HEK293 (cell line): ENCODE measurements around the gene MRPL44.

ENCODE experiments used
- CTCF ChIA-PET: fragments of 350-600 bp; formaldehyde crosslinking; extraction: SDS; loops from one replicate; lab custom pipeline; 2021; ENCODE audit warnings: antibody characterized with exemption; lab: Yijun Ruan, JAX
- POLR2A ChIA-PET: fragments of 300-600 bp; formaldehyde crosslinking; extraction: SDS; loops from one replicate; lab custom pipeline; 2020; ENCODE audit warnings: antibody characterized with exemption, inconsistent platforms; lab: Yijun Ruan, JAX
- H3K27ac ChIP-seq: fragments of 200-500 bp; sonication (Bioruptor generic); 2 replicates; pipeline ENCODE4 v1.5.1; 2014; ENCODE audit warnings: low read depth, low read length, control low read depth, inconsistent platforms; ENCODE audit errors: extremely low read depth
- H3K36me3 ChIP-seq, 2 experiments: fragments of 200-500 bp in 1 of 2; sonication (Bioruptor generic) in 1 of 2; 1 replicate in 1 of 2; 2 replicates in 1 of 2; pipeline ENCODE4 v1.5.1; 2014 to 2017; ENCODE audit warnings: inconsistent platforms in 2 of 2, low read length in 2 of 2; ENCODE audit not compliant: control insufficient read depth in 2 of 2, insufficient read depth in 1 of 2
- H3K4me1 ChIP-seq: fragments of 200-500 bp; sonication (Bioruptor generic); 2 replicates; pipeline ENCODE4 v1.5.1; 2014; ENCODE audit warnings: mild to moderate bottlenecking, low read length, inconsistent platforms; ENCODE audit not compliant: control insufficient read depth, insufficient read depth
- H3K4me3 ChIP-seq: 2 replicates; pipeline ENCODE4 v1.5.1; 2011; ENCODE audit warnings: low read depth, mild to moderate bottlenecking, control low read depth, low read length, moderate library complexity
- H3K9me3 ChIP-seq: fragments of 200-500 bp; sonication (Bioruptor generic); 2 replicates; pipeline ENCODE4 v1.5.1; 2014; ENCODE audit warnings: low read depth, low read length, inconsistent platforms; ENCODE audit not compliant: control insufficient read depth, insufficient read depth
- GLI2 ChIP-seq: fragments of 450-650 bp; formaldehyde crosslinking; IDR thresholded peaks from 2 replicates; pipeline ENCODE4; 2017; ENCODE audit warnings: missing biosample characterization, missing genetic modification characterization, low read depth, borderline replicate concordance
- MEIS1 ChIP-seq: sonication (generic); formaldehyde crosslinking; IDR thresholded peaks from 2 replicates; pipeline ENCODE4 v1.8.1; 2022; ENCODE audit warnings: missing genetic modification reagents, mild to moderate bottlenecking, borderline replicate concordance
- REPIN1 ChIP-seq: fragments of 450-650 bp; formaldehyde crosslinking; IDR thresholded peaks from 2 replicates; pipeline ENCODE4 v1.5.1; 2017; ENCODE audit warnings: missing biosample characterization, missing genetic modification characterization, low read depth
- SETDB1 ChIP-seq: IDR thresholded peaks from one replicate; pipeline ENCODE4 v1.6.1; 2017; ENCODE audit warnings: mild to moderate bottlenecking, low read length, moderate library complexity, mixed read lengths; ENCODE audit not compliant: insufficient read length
- WT1 ChIP-seq: fragments of 450-650 bp; formaldehyde crosslinking; IDR thresholded peaks from 2 replicates; pipeline ENCODE4 v1.5.1; 2016; ENCODE audit warnings: missing biosample characterization, missing genetic modification characterization
- YY1 ChIP-seq: fragments of 450-650 bp; formaldehyde crosslinking; IDR thresholded peaks from 2 replicates; pipeline ENCODE4 v1.5.1; 2018; ENCODE audit warnings: missing biosample characterization, missing genetic modification characterization
- ZNF133 ChIP-seq: fragments of 450-650 bp; formaldehyde crosslinking; IDR thresholded peaks from 2 replicates; pipeline ENCODE4 v1.5.1; 2016; ENCODE audit warnings: missing biosample characterization, missing genetic modification characterization
- ZNF175 ChIP-seq: fragments of 450-650 bp; formaldehyde crosslinking; IDR thresholded peaks from 2 replicates; pipeline ENCODE4 v1.5.1; 2016; ENCODE audit warnings: missing biosample characterization, missing genetic modification characterization
- ZNF19 ChIP-seq: fragments of 450-650 bp; formaldehyde crosslinking; IDR thresholded peaks from 2 replicates; pipeline ENCODE4; 2016; ENCODE audit warnings: missing biosample characterization, missing genetic modification characterization, low read depth
- ZNF202 ChIP-seq: fragments of 450-650 bp; formaldehyde crosslinking; IDR thresholded peaks from 2 replicates; pipeline ENCODE4 v1.5.1; 2016; ENCODE audit warnings: missing biosample characterization, missing genetic modification characterization, borderline replicate concordance
- ZNF214 ChIP-seq: fragments of 450-650 bp; formaldehyde crosslinking; IDR thresholded peaks from 2 replicates; pipeline ENCODE4 v1.5.1; 2017; ENCODE audit warnings: missing biosample characterization, mild to moderate bottlenecking, missing genetic modification characterization, borderline replicate concordance
- ZNF394 ChIP-seq: fragments of 450-650 bp; formaldehyde crosslinking; IDR thresholded peaks from 2 replicates; pipeline ENCODE4 v1.5.1; 2016; ENCODE audit warnings: missing biosample characterization, missing genetic modification characterization, mild to moderate bottlenecking, moderate library complexity, borderline replicate concordance
- ZNF544 ChIP-seq: fragments of 450-650 bp; formaldehyde crosslinking; IDR thresholded peaks from 2 replicates; pipeline ENCODE4 v1.5.0; 2017; ENCODE audit warnings: missing biosample characterization, missing genetic modification characterization
- ZNF600 ChIP-seq: fragments of 450-650 bp; formaldehyde crosslinking; IDR thresholded peaks from 2 replicates; pipeline ENCODE4 v1.5.1; 2016; ENCODE audit warnings: missing biosample characterization, missing genetic modification characterization
- ZNF654 ChIP-seq: fragments of 450-650 bp; formaldehyde crosslinking; IDR thresholded peaks from 2 replicates; pipeline ENCODE4 v1.5.1; 2016; ENCODE audit warnings: low read depth, missing biosample characterization, missing genetic modification characterization
- ZNF670 ChIP-seq: fragments of 450-650 bp; formaldehyde crosslinking; IDR thresholded peaks from 2 replicates; pipeline ENCODE4 v1.5.1; 2016; ENCODE audit warnings: missing biosample characterization, missing genetic modification characterization, low read depth
- ZSCAN16 ChIP-seq: fragments of 450-650 bp; formaldehyde crosslinking; IDR thresholded peaks from 2 replicates; pipeline ENCODE4 v1.5.1; 2016; ENCODE audit warnings: missing biosample characterization, missing genetic modification characterization
- TF ChIP-seq, protein P1 (sequence below): fragments of 450-650 bp; formaldehyde crosslinking; IDR thresholded peaks from 2 replicates; pipeline ENCODE4 v1.5.1; 2016; ENCODE audit warnings: missing biosample characterization, missing genetic modification characterization
- TF ChIP-seq, protein P2 (sequence below): fragments of 450-650 bp; formaldehyde crosslinking; IDR thresholded peaks from 2 replicates; pipeline ENCODE4 v1.5.1; 2016; ENCODE audit warnings: missing biosample characterization, missing genetic modification characterization
- TF ChIP-seq, protein P3 (sequence below): fragments of 450-650 bp; formaldehyde crosslinking; IDR thresholded peaks from 2 replicates; pipeline ENCODE4 v1.5.1; 2017; ENCODE audit warnings: missing biosample characterization, missing genetic modification characterization
- TF ChIP-seq, protein P4 (sequence below): fragments of 450-650 bp; formaldehyde crosslinking; IDR thresholded peaks from 2 replicates; pipeline ENCODE4 v1.5.1; 2016; ENCODE audit warnings: missing biosample characterization, missing genetic modification characterization
- TF ChIP-seq, protein P5 (sequence below): fragments of 450-650 bp; formaldehyde crosslinking; IDR thresholded peaks from 2 replicates; pipeline ENCODE4 v1.5.1; 2016; ENCODE audit warnings: missing biosample characterization, missing genetic modification characterization, low read depth
- TF ChIP-seq, protein P6 (sequence below): fragments of 450-650 bp; formaldehyde crosslinking; IDR thresholded peaks from 2 replicates; pipeline ENCODE4 v1.5.1; 2016; ENCODE audit warnings: missing biosample characterization, missing genetic modification characterization, borderline replicate concordance

Gene MRPL44

DNA sequence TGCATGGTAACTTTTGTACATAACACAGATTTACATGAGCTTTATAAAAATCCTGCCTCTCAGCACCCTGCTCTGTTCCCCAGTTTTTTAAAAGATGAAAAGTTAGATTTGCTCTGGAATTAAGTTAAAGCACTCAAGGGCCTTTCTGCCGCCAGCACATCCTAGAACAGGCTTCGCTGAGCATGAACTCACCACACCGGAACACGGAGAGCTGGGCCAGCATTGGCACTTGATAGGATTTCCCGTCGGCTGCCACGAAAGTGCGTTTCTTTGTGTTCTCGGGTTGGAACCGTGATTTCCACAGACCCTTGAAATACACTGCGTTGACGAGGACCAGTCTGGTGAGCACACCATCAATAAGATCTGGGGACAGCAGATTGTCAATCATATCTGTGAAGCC lies 34.3 kb downstream of the MRPL44 start (continued):
- no peak for TF ChIP-seq SETDB1
- TF ChIP-seq ZSCAN16 (tag by site-specific recombination): no peak

DNA sequence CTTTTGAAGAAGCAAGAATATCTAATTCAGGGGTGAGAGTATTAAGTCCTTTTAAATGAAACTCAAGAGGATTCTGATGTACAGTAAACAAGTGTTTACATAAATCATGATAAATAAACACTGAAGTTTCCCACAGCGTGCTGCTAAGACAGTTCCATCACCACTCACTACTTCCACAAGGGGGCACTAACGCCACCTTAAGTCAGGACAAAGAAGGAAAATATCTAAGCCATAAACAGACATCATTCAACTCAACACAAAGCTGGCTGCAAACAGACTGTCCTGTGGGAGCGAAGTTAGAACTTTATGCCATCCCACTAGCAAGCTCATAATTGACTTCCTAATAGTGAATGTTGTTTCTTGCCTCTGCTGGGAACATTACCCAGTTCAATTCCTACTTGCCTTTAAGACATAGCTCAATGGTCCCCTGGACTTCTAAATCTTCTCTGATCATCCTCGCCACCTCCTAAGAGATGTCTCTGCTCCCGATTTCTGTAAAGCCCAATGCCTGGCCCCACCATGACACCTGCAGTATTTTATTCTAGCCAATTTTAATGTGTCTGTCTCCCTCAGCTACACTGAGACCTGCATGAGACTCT lies 36.5 kb downstream of the MRPL44 start:
- ChIA-PET CTCF (interaction anchor here (0.5 to 5.4 kb wide), 65 partner anchors 9 to 869 kb away, joined by 3 to 205 read pairs (median 4); no protein-coding TSS in a partner anchor), POLR2A (no interaction called here)
- Histone ChIP-seq H3K27ac (no peak overlapping the region), H3K9me3 (no peaks in the 10 kb centered on the region), H3K4me1 (no peaks in the 10 kb centered on the region), H3K36me3 (peaks cover 0 to 27% of the 10 kb centered on the region in 2 experiments; a peak in 1 of 3 replicates), H3K4me3 (no peak overlapping the region)
- TF ChIP-seq, protein P1, sequence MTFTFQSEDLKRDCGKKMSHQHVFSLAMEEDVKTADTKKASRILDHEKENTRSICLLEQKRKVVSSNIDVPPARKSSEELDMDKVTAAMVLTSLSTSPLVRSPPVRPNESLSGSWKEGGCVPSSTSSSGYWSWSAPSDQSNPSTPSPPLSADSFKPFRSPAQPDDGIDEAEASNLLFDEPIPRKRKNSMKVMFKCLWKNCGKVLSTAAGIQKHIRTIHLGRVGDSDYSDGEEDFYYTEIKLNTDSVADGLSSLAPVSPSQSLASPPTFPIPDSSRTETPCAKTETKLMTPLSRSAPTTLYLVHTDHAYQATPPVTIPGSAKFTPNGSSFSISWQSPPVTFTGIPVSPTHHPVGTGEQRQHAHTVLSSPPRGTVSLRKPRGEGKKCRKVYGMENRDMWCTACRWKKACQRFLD: no peak
- TF ChIP-seq REPIN1 (tag by site-specific recombination): no peak
- TF ChIP-seq, protein P2, sequence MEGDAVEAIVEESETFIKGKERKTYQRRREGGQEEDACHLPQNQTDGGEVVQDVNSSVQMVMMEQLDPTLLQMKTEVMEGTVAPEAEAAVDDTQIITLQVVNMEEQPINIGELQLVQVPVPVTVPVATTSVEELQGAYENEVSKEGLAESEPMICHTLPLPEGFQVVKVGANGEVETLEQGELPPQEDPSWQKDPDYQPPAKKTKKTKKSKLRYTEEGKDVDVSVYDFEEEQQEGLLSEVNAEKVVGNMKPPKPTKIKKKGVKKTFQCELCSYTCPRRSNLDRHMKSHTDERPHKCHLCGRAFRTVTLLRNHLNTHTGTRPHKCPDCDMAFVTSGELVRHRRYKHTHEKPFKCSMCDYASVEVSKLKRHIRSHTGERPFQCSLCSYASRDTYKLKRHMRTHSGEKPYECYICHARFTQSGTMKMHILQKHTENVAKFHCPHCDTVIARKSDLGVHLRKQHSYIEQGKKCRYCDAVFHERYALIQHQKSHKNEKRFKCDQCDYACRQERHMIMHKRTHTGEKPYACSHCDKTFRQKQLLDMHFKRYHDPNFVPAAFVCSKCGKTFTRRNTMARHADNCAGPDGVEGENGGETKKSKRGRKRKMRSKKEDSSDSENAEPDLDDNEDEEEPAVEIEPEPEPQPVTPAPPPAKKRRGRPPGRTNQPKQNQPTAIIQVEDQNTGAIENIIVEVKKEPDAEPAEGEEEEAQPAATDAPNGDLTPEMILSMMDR: peak; percentile 69
- TF ChIP-seq ZNF175: no peak
- peak; percentile 65 for TF ChIP-seq ZNF654 (tag by site-specific recombination)
- TF ChIP-seq ZNF214 (tag by site-specific recombination): no peak
- TF ChIP-seq YY1 (tag by site-specific recombination): no peak
- TF ChIP-seq, protein P3, sequence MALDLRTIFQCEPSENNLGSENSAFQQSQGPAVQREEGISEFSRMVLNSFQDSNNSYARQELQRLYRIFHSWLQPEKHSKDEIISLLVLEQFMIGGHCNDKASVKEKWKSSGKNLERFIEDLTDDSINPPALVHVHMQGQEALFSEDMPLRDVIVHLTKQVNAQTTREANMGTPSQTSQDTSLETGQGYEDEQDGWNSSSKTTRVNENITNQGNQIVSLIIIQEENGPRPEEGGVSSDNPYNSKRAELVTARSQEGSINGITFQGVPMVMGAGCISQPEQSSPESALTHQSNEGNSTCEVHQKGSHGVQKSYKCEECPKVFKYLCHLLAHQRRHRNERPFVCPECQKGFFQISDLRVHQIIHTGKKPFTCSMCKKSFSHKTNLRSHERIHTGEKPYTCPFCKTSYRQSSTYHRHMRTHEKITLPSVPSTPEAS (tag by site-specific recombination): peak; percentile 18; the same call in 1 of the 2 replicates
- TF ChIP-seq MEIS1: peak; percentile 69; the same call in 1 of the 2 replicates

DNA sequence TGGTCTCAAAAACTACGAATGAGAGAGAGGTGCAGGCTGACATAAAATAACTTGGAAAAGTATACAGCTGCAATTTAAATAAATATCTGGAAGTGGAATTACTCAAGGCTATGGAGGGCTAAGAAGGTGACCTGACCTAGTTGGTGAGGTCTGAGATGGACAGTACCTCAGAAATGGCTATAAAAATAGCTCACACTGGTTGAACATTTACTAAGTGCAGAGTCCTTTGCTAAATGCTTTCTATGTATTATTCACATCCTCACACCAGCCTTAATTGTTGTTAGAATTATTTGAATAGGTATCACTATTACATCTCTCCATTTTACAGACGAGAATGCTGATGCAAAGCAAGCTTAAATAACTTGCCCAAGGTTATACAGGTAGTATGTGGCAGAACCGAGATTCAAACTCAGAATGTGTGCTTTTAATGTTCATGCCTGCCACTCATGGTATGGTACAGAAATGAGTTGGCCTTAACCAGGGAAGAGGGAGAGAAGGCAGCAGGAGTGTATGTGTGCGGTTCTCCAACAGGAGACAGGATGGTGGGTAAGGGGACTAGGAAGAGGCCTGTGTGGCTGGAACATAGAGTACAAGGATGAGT lies 37.4 kb downstream of the MRPL44 start:
- H3K9me3 ChIP-seq: no peaks in the 10 kb centered on the region
- peaks cover 0 to 21% of the 10 kb centered on the region in 2 experiments; a peak in 1 of 3 replicates for H3K36me3 ChIP-seq
- no peak overlapping the region for H3K4me3 ChIP-seq
- ChIA-PET CTCF (interaction anchor here (0.6 to 5.4 kb wide), 16 partner anchors 11 to 1791 kb away, joined by 3 to 205 read pairs (median 6); no protein-coding TSS in a partner anchor), POLR2A (no interaction called here)
- H3K4me1 ChIP-seq: no peaks in the 10 kb centered on the region
- no peak overlapping the region for H3K27ac ChIP-seq
- TF ChIP-seq ZNF600 (tag by site-specific recombination) (no peak), ZNF394 (tag by site-specific recombination) (no peak), ZNF202 (tag by site-specific recombination) (no peak), ZNF133 (tag by site-specific recombination) (no peak), GLI2 (no peak), ZNF544 (no peak), ZNF19 (no peak), WT1 (tag by site-specific recombination) (no peak), ZNF670 (no peak)
- TF ChIP-seq, protein P4, sequence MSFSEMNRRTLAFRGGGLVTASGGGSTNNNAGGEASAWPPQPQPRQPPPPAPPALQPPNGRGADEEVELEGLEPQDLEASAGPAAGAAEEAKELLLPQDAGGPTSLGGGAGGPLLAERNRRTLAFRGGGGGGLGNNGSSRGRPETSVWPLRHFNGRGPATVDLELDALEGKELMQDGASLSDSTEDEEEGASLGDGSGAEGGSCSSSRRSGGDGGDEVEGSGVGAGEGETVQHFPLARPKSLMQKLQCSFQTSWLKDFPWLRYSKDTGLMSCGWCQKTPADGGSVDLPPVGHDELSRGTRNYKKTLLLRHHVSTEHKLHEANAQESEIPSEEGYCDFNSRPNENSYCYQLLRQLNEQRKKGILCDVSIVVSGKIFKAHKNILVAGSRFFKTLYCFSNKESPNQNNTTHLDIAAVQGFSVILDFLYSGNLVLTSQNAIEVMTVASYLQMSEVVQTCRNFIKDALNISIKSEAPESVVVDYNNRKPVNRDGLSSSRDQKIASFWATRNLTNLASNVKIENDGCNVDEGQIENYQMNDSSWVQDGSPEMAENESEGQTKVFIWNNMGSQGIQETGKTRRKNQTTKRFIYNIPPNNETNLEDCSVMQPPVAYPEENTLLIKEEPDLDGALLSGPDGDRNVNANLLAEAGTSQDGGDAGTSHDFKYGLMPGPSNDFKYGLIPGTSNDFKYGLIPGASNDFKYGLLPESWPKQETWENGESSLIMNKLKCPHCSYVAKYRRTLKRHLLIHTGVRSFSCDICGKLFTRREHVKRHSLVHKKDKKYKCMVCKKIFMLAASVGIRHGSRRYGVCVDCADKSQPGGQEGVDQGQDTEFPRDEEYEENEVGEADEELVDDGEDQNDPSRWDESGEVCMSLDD (tag by site-specific recombination): no peak
- TF ChIP-seq, protein P5, sequence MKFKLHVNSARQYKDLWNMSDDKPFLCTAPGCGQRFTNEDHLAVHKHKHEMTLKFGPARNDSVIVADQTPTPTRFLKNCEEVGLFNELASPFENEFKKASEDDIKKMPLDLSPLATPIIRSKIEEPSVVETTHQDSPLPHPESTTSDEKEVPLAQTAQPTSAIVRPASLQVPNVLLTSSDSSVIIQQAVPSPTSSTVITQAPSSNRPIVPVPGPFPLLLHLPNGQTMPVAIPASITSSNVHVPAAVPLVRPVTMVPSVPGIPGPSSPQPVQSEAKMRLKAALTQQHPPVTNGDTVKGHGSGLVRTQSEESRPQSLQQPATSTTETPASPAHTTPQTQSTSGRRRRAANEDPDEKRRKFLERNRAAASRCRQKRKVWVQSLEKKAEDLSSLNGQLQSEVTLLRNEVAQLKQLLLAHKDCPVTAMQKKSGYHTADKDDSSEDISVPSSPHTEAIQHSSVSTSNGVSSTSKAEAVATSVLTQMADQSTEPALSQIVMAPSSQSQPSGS (tag by site-specific recombination): no peak
- TF ChIP-seq, protein P6, sequence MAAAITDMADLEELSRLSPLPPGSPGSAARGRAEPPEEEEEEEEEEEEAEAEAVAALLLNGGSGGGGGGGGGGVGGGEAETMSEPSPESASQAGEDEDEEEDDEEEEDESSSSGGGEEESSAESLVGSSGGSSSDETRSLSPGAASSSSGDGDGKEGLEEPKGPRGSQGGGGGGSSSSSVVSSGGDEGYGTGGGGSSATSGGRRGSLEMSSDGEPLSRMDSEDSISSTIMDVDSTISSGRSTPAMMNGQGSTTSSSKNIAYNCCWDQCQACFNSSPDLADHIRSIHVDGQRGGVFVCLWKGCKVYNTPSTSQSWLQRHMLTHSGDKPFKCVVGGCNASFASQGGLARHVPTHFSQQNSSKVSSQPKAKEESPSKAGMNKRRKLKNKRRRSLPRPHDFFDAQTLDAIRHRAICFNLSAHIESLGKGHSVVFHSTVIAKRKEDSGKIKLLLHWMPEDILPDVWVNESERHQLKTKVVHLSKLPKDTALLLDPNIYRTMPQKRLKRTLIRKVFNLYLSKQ (tag by site-specific recombination): no peak
